ENCODE measurements around the gene FGD5. TPM values are rescaled to one million over a fixed set of nuclear protein-coding genes. Genes with fewer than 3 reads are reported as not detected.

The FGD5 gene
- total RNA-seq, 2 donors from 2014 or later = 15.3 to 17.0 TPM

- no peaks in the 10 kb centered on the region for H3K27me3 ChIP-seq (ENCODE audit: control insufficient read depth, insufficient read depth, low read length, poor library complexity, severe bottlenecking)
- no peak overlapping the region for H3K4me3 Mint-ChIP-seq
- peaks cover 8% of the 10 kb centered on the region for H3K9me3 ChIP-seq (ENCODE audit: control insufficient read depth, low read length)
- TF ChIP-seq CTCF (conservative IDR thresholded peaks at IDR 0.05) = no peak
- no peak overlapping the region for H3K9ac ChIP-seq (ENCODE audit: extremely low read depth, low read length, poor library complexity, severe bottlenecking)
- no peaks in the 10 kb centered on the region for H3K36me3 ChIP-seq (ENCODE audit: control insufficient read depth, insufficient read depth, low read length)
- peaks cover 4% of the 10 kb centered on the region for H3K27me3 Mint-ChIP-seq (ENCODE audit: insufficient read depth)
- H3K27ac ChIP-seq (ENCODE audit: low read depth, low read length) = no peak overlapping the region
- H3K4me3 ChIP-seq (ENCODE audit: low read length) = no peak overlapping the region
- WGBS, 2 experiments (ENCODE audit: insufficient coverage in 1 of 2, insufficient read length in 1 of 2) = 83 to 85% methylated on average over 1 to 2 of the region's 2 CpGs
- peak; percentile 20 for DNase-seq
- H3K4me1 ChIP-seq (ENCODE audit: control insufficient read depth, insufficient read depth, low read length) = no peaks in the 10 kb centered on the region
- no peaks in the 10 kb centered on the region for H3K4me1 Mint-ChIP-seq
- no peaks in the 10 kb centered on the region for H3K36me3 Mint-ChIP-seq (ENCODE audit: low read depth)
- H3K9me3 Mint-ChIP-seq = peaks cover 12% of the 10 kb centered on the region
- H3K27ac Mint-ChIP-seq = no peak overlapping the region
Measured at GRCh38 chr3:14783480-14784086, 35.2 kb upstream of the FGD5 start.

- H3K4me1 ChIP-seq (ENCODE audit: control insufficient read depth, insufficient read depth, low read length) = no peaks in the 10 kb centered on the region
- no peaks in the 10 kb centered on the region for H3K36me3 ChIP-seq (ENCODE audit: control insufficient read depth, insufficient read depth, low read length)
- no peaks in the 10 kb centered on the region for H3K4me1 Mint-ChIP-seq
- H3K9me3 ChIP-seq (ENCODE audit: control insufficient read depth, low read length) = peaks cover 2% of the 10 kb centered on the region
- no peak overlapping the region for H3K27ac ChIP-seq (ENCODE audit: low read depth, low read length)
- H3K36me3 Mint-ChIP-seq (ENCODE audit: low read depth) = no peaks in the 10 kb centered on the region
- no peak for TF ChIP-seq CTCF (conservative IDR thresholded peaks at IDR 0.05)
- DNase-seq = peak; percentile 50
- H3K9me3 Mint-ChIP-seq = peaks cover 6% of the 10 kb centered on the region
- H3K4me3 ChIP-seq (ENCODE audit: low read length) = no peak overlapping the region
- H3K27ac Mint-ChIP-seq = no peak overlapping the region
- H3K27me3 Mint-ChIP-seq (ENCODE audit: insufficient read depth) = peaks cover 4% of the 10 kb centered on the region
- no peak overlapping the region for H3K4me3 Mint-ChIP-seq
- WGBS, 2 experiments (ENCODE audit: insufficient coverage in 1 of 2, insufficient read length in 1 of 2) = 56 to 82% methylated on average over 3 to 8 of the region's 8 CpGs
- H3K9ac ChIP-seq (ENCODE audit: extremely low read depth, low read length, poor library complexity, severe bottlenecking) = no peak overlapping the region
- H3K27me3 ChIP-seq (ENCODE audit: control insufficient read depth, insufficient read depth, low read length, poor library complexity, severe bottlenecking) = no peaks in the 10 kb centered on the region
Measured at GRCh38 chr3:14784087-14784681, 34.6 kb upstream of the FGD5 start.

GRCh38 chr3:14785207-14786155 lies 33.3 kb upstream of the FGD5 start:
- Histone ChIP-seq H3K36me3 (ENCODE audit: control insufficient read depth, insufficient read depth, low read length) (no peaks in the 10 kb centered on the region), H3K9me3 (ENCODE audit: control insufficient read depth, low read length) (no peaks in the 10 kb centered on the region), H3K4me1 (ENCODE audit: control insufficient read depth, insufficient read depth, low read length) (no peaks in the 10 kb centered on the region), H3K9ac (ENCODE audit: extremely low read depth, low read length, poor library complexity, severe bottlenecking) (no peak overlapping the region), H3K27me3 (ENCODE audit: control insufficient read depth, insufficient read depth, low read length, poor library complexity, severe bottlenecking) (no peaks in the 10 kb centered on the region), H3K27ac (ENCODE audit: low read depth, low read length) (no peak overlapping the region), H3K4me3 (ENCODE audit: low read length) (no peak overlapping the region)
- Mint-ChIP-seq H3K4me3 (no peak overlapping the region), H3K9me3 (peaks cover 6% of the 10 kb centered on the region), H3K27ac (no peak overlapping the region), H3K36me3 (ENCODE audit: low read depth) (no peaks in the 10 kb centered on the region), H3K4me1 (no peaks in the 10 kb centered on the region), H3K27me3 (ENCODE audit: insufficient read depth) (peaks cover 4% of the 10 kb centered on the region)
- TF ChIP-seq CTCF (conservative IDR thresholded peaks at IDR 0.05) = no peak
- DNase-seq = peak; percentile 37
- 91% methylated on average over 8 to 20 of the region's 20 CpGs for WGBS, 2 experiments (ENCODE audit: insufficient coverage in 1 of 2, insufficient read length in 1 of 2)
